H9 (cell line): Measurements from ENCODE around the gene ARL17B. TPM values are rescaled to one million over a fixed set of nuclear protein-coding genes. Genes with fewer than 3 reads are reported as not detected.
"Not testable (repeated sequence)": the region's sequence is repeated elsewhere in the genome, so short reads cannot be mapped to it uniquely, and the experiment has no call there.

Experiments used
- DNase-seq: peaks from one replicate; pipeline ENCODE4 v3.0.0-alpha.2; 2017
- H2AFZ ChIP-seq: one replicate; pipeline ENCODE4 v1.6.1; 2013; ENCODE audit warnings: mild to moderate bottlenecking, low read length, control low read depth, moderate library complexity
- H2AK5ac ChIP-seq: 2 replicates; pipeline ENCODE4 v1.6.1; 2013; ENCODE audit warnings: low read length, control low read depth, mixed read lengths; ENCODE audit not compliant: insufficient read length
- H2BK120ac ChIP-seq: one replicate; pipeline ENCODE4 v1.6.1; 2013; ENCODE audit warnings: low read depth, mild to moderate bottlenecking, low read length, control low read depth, inconsistent platforms; ENCODE audit not compliant: poor library complexity, severe bottlenecking
- H2BK12ac ChIP-seq: 2 replicates; pipeline ENCODE4 v1.6.1; 2013; ENCODE audit warnings: low read length, control low read depth, mixed read lengths, low read depth; ENCODE audit not compliant: insufficient read length
- H2BK15ac ChIP-seq: 2 replicates; pipeline ENCODE4 v1.6.1; 2013; ENCODE audit warnings: low read depth, low read length, control low read depth
- H2BK20ac ChIP-seq: one replicate; pipeline ENCODE4 v1.6.1; 2013; ENCODE audit warnings: low read depth, mild to moderate bottlenecking, low read length, control low read depth, inconsistent platforms; ENCODE audit not compliant: poor library complexity, severe bottlenecking
- H2BK5ac ChIP-seq: 2 replicates; pipeline ENCODE4 v1.6.1; 2013; ENCODE audit warnings: low read length, control low read depth, mixed read lengths; ENCODE audit not compliant: insufficient read length
- H3K14ac ChIP-seq: 2 replicates; pipeline ENCODE4 v1.6.1; 2013; ENCODE audit warnings: low read length, control low read depth; ENCODE audit not compliant: insufficient read depth
- H3K18ac ChIP-seq: 2 replicates; pipeline ENCODE4 v1.6.1; 2013; ENCODE audit warnings: low read depth, mild to moderate bottlenecking, mixed read lengths, low read length, control low read depth; ENCODE audit not compliant: insufficient read length
- H3K23ac ChIP-seq: 2 replicates; pipeline ENCODE4 v1.6.1; 2013; ENCODE audit warnings: low read length, control low read depth, mixed read lengths, low read depth; ENCODE audit not compliant: insufficient read length
- H3K23me2 ChIP-seq: 2 replicates; pipeline ENCODE4 v1.6.1; 2013; ENCODE audit warnings: low read depth, mild to moderate bottlenecking, mixed read lengths, low read length, control low read depth; ENCODE audit not compliant: insufficient read length, poor library complexity, severe bottlenecking
- H3K27ac ChIP-seq: 2 replicates; pipeline ENCODE4 v1.5.1; 2013; ENCODE audit warnings: low read length, control low read depth, mixed read lengths, low read depth; ENCODE audit not compliant: insufficient read length
- H3K27me3 ChIP-seq: 2 replicates; pipeline ENCODE4 v1.6.1; 2013; ENCODE audit warnings: low read length, control low read depth, inconsistent platforms; ENCODE audit not compliant: insufficient read depth
- H3K4ac ChIP-seq: 2 replicates; pipeline ENCODE4 v1.6.1; 2013; ENCODE audit warnings: low read depth, mild to moderate bottlenecking, control low read depth, inconsistent platforms, low read length, moderate library complexity
- H3K4me1 ChIP-seq: 2 replicates; pipeline ENCODE4 v1.6.1; 2013; ENCODE audit warnings: low read length, control low read depth, inconsistent platforms; ENCODE audit not compliant: insufficient read depth
- H3K4me2 ChIP-seq: 2 replicates; pipeline ENCODE4 v1.6.1; 2013; ENCODE audit warnings: low read length, control low read depth, mixed read lengths; ENCODE audit not compliant: insufficient read length, insufficient read depth
- H3K56ac ChIP-seq: 2 replicates; pipeline ENCODE4 v1.6.1; 2013; ENCODE audit warnings: low read depth, mild to moderate bottlenecking, mixed read lengths, low read length, control low read depth; ENCODE audit not compliant: insufficient read length
- H3K79me1 ChIP-seq: 2 replicates; pipeline ENCODE4 v1.6.1; 2013; ENCODE audit warnings: low read depth, mild to moderate bottlenecking, moderate library complexity, low read length, control low read depth, inconsistent platforms; ENCODE audit not compliant: insufficient read depth, poor library complexity, severe bottlenecking
- H3K79me2 ChIP-seq: 2 replicates; pipeline ENCODE4 v1.6.1; 2013; ENCODE audit warnings: low read length, control low read depth, inconsistent platforms; ENCODE audit not compliant: insufficient read depth
- H3K9ac ChIP-seq: 2 replicates; pipeline ENCODE4 v1.6.1; 2013; ENCODE audit warnings: low read length, control low read depth, mixed read lengths; ENCODE audit not compliant: insufficient read length; ENCODE audit errors: extremely low read depth
- H3K9me3 ChIP-seq: one replicate; pipeline ENCODE4 v1.6.1; 2013; ENCODE audit warnings: low read depth, low read length, inconsistent platforms; ENCODE audit not compliant: control insufficient read depth
- H3T11ph ChIP-seq: one replicate; pipeline ENCODE4 v1.6.1; 2013; ENCODE audit warnings: mild to moderate bottlenecking, low read length, control low read depth, inconsistent platforms
- H4K20me1 ChIP-seq: one replicate; pipeline ENCODE4 v1.6.1; 2013; ENCODE audit not compliant: control insufficient read depth, insufficient read length, insufficient read depth
- H4K5ac ChIP-seq: 2 replicates; pipeline ENCODE4 v1.6.1; 2013; ENCODE audit warnings: low read depth, mild to moderate bottlenecking, mixed read lengths, low read length, control low read depth; ENCODE audit not compliant: insufficient read length
- H4K8ac ChIP-seq: replicated peaks from 2 replicates; pipeline ENCODE4 v1.6.1; 2013; ENCODE audit warnings: low read length, control low read depth, mixed read lengths, low read depth; ENCODE audit not compliant: insufficient read length
- H4K91ac ChIP-seq: 2 replicates; pipeline ENCODE4 v1.6.1; 2013; ENCODE audit warnings: low read depth, mild to moderate bottlenecking, moderate library complexity, mixed read lengths, low read length, control low read depth; ENCODE audit not compliant: insufficient read length
- H3K27ac Mint-ChIP-seq, 3 experiments: 2 replicates in 2 of 3; 3 replicates in 1 of 3; pipeline ENCODE4 v1.8.0; 2020 to 2021; ENCODE audit warnings: mixed read lengths in 3 of 3, mild to moderate bottlenecking in 1 of 3, moderate library complexity in 1 of 3
- H3K27me3 Mint-ChIP-seq: 2 replicates; pipeline ENCODE4 v1.8.0; 2021; ENCODE audit warnings: low read depth, mild to moderate bottlenecking, moderate library complexity, mixed read lengths
- H3K36me3 Mint-ChIP-seq, 3 experiments: 2 replicates in 2 of 3; 3 replicates in 1 of 3; pipeline ENCODE4 v1.8.0; 2020 to 2021; ENCODE audit warnings: low read depth in 3 of 3, mixed read lengths in 3 of 3; ENCODE audit not compliant: insufficient read depth in 1 of 3
- H3K4me1 Mint-ChIP-seq, 2 experiments: 2 replicates each; pipeline ENCODE4 v1.8.0; 2020; ENCODE audit warnings: mixed read lengths in 2 of 2
- H3K4me3 Mint-ChIP-seq, 2 experiments: 2 replicates in 1 of 2; 3 replicates in 1 of 2; pipeline ENCODE4 v1.8.0; 2020 to 2021; ENCODE audit warnings: mild to moderate bottlenecking in 2 of 2, mixed read lengths in 2 of 2, moderate library complexity in 1 of 2
- H3K9me3 Mint-ChIP-seq, 2 experiments: 2 replicates in 1 of 2; 3 replicates in 1 of 2; pipeline ENCODE4 v1.8.0; 2020; ENCODE audit warnings: mild to moderate bottlenecking in 2 of 2, mixed read lengths in 2 of 2, moderate library complexity in 1 of 2
- WGBS: extraction: QIAGEN DNeasy Blood & Tissue Kit; methylation state at CpG from one replicate; pipeline ENCODE4 v1.1.7; 2013; ENCODE audit warnings: missing lambda C conversion rate, low lambda C conversion rate, mixed read lengths; ENCODE audit not compliant: insufficient read length; ENCODE audit errors: extremely low coverage; 5-methylcytosine and 5-hydroxymethylcytosine counted together
- total RNA-seq: library from RNA; stranded (reverse); gene quantifications from 2 replicates; pipeline ENCODE4 v1.2.1, GENCODE V29; 2021

Gene ARL17B
- total RNA-seq, 1 experiment from 2014 or later = 10.8 TPM

- H3K23me2 ChIP-seq = not testable (repeated sequence)
These were observed 39.0 kb upstream of the ARL17B start for GRCh38 chr17:46400543-46400942.

GRCh38 chr17:46399993-46400392 lies 38.4 kb upstream of the ARL17B start:
- H3K79me2 ChIP-seq, H3K27ac Mint-ChIP-seq, H4K5ac ChIP-seq, H3K56ac ChIP-seq, H2BK120ac ChIP-seq, H3K9me3 Mint-ChIP-seq, H2BK5ac ChIP-seq, H3K79me1 ChIP-seq, H3K4ac ChIP-seq, H3K4me1 ChIP-seq, H3T11ph ChIP-seq, H3K36me3 Mint-ChIP-seq, H3K4me2 ChIP-seq, H2AK5ac ChIP-seq, H3K23me2 ChIP-seq, H4K91ac ChIP-seq, H3K27ac ChIP-seq, H2BK20ac ChIP-seq, H3K4me1 Mint-ChIP-seq, H2BK15ac ChIP-seq, H3K23ac ChIP-seq, H3K18ac ChIP-seq, H3K27me3 ChIP-seq, H3K27me3 Mint-ChIP-seq, H3K14ac ChIP-seq, DNase-seq, H4K8ac ChIP-seq, H2AFZ ChIP-seq, H4K20me1 ChIP-seq, H2BK12ac ChIP-seq, H3K9me3 ChIP-seq, H3K4me3 Mint-ChIP-seq, H3K9ac ChIP-seq: not testable (repeated sequence)
- no CpG with 5 or more reads among the region's 9 CpGs for WGBS

More at GRCh38 chr17:46400543-46400942, 39.0 kb upstream of the ARL17B start:
- H4K91ac ChIP-seq, H3K9me3 Mint-ChIP-seq, DNase-seq, H3T11ph ChIP-seq, H2BK120ac ChIP-seq, H3K79me2 ChIP-seq, H3K27ac Mint-ChIP-seq, H2AFZ ChIP-seq, H3K4me3 Mint-ChIP-seq, H3K4me2 ChIP-seq, H3K36me3 Mint-ChIP-seq, H3K27me3 ChIP-seq, H3K27me3 Mint-ChIP-seq, H2BK12ac ChIP-seq, H4K8ac ChIP-seq, H3K4ac ChIP-seq, H4K20me1 ChIP-seq, H3K56ac ChIP-seq, H3K14ac ChIP-seq, H2BK15ac ChIP-seq, H2BK5ac ChIP-seq, H2BK20ac ChIP-seq, H3K4me1 Mint-ChIP-seq, H4K5ac ChIP-seq, H2AK5ac ChIP-seq, H3K23ac ChIP-seq, H3K27ac ChIP-seq, H3K9ac ChIP-seq, H3K18ac ChIP-seq, H3K4me1 ChIP-seq, H3K9me3 ChIP-seq, H3K79me1 ChIP-seq: not testable (repeated sequence)
- WGBS = no CpG with 5 or more reads among the region's 3 CpGs
